Adrenal gland (tissue), 12 donors: ENCODE data around the gene METTL13. TPM values are rescaled to one million over a fixed set of nuclear protein-coding genes. Genes with fewer than 3 reads are reported as not detected.

Experiments used
- DNase-seq, 7 donors: peaks; one replicate each; pipeline ENCODE4 v3.0.0-alpha.2; 2019 to 2020
- H3K27ac ChIP-seq, 5 donors: fragments of 200-600 bp; sonication (generic) in 4 of 5; 1 replicate in 3 of 5; 2 replicates in 2 of 5; pipeline versions ENCODE4 v1.5.1 to v1.8.0; 2016 to 2020; ENCODE audit warnings: mild to moderate bottlenecking in 1 of 5
- H3K27me3 ChIP-seq: fragments of 200-600 bp; 2 replicates; pipeline ENCODE4 v1.8.0; 2021
- H3K36me3 ChIP-seq, 2 donors: fragments of 200-600 bp; replicated peaks in 1 of 2; 1 replicate in 1 of 2; 2 replicates in 1 of 2; pipeline versions ENCODE4 v1.5.1 to v1.8.0; 2018 to 2022
- H3K4me1 ChIP-seq, 2 donors: fragments of 200-600 bp; replicated peaks in 1 of 2; 1 replicate in 1 of 2; 2 replicates in 1 of 2; pipeline versions ENCODE4 v1.5.1 to v1.8.0; 2018 to 2021
- H3K4me3 ChIP-seq, 4 donors: fragments of 200-600 bp; sonication (generic) in 3 of 4; one replicate each; pipeline ENCODE4 v1.5.1; 2016 to 2018
- H3K9me3 ChIP-seq, 3 donors: fragments of 200-600 bp; sonication (generic) in 1 of 3; replicated peaks in 1 of 3; 1 replicate in 2 of 3; 2 replicates in 1 of 3; pipeline versions ENCODE4 v1.5.1 to v1.8.0; 2016 to 2021
- POLR2A ChIP-seq, 2 donors: fragments of 450-650 bp; IDR thresholded peaks; one replicate each; pipeline ENCODE4 v1.6.1; 2017; ENCODE audit warnings: antibody characterized with exemption in 2 of 2, mild to moderate bottlenecking in 2 of 2, moderate library complexity in 1 of 2
- WGBS, 4 donors: extraction: QIAGEN DNeasy Blood & Tissue Kit in 2 of 4; methylation state at CpG; one replicate each; pipeline versions ENCODE4 v1.1.5 to v1.1.7; 2013 to 2017; 5-methylcytosine and 5-hydroxymethylcytosine counted together
- intact Hi-C, 2 donors: fragments of 100-400 bp; cut with DNase I; formaldehyde crosslinking; loops; one replicate each; pipeline versions ENCODE4 v1.14.1 to v1.15.0; 2022 to 2023
- polyA plus RNA-seq, 3 donors: library from polyadenylated mRNA; stranded (reverse); fragments of 200-250 nt in 2 of 3; fragments of 350-450 nt in 1 of 3; fragmentation: Illumina TruSeq in 1 of 3; extraction: RNeasy Lipid Tissue Mini Kit (QIAGEN cat#74804) in 1 of 3; gene quantifications; one replicate each; pipeline ENCODE4 v1.2.3, GENCODE V29; 2013 to 2014
- total RNA-seq, 9 donors: library from RNA; depleted of rRNA in 4 of 9; stranded (reverse); fragments of >200 nt in 4 of 9; fragments of 120-200 nt in 1 of 9; fragmentation: NEBNext Ultra II Directional in 1 of 9; extraction: Animal tissue kit (Norgen Biotek cat#: 25700) in 1 of 9; gene quantifications; one replicate each; pipeline versions ENCODE4 v1.1.0 to v1.2.4, GENCODE V29; 2013 to 2023
- TF ChIP-seq, protein P1 (sequence below), 6 experiments: fragments of 450-650 bp in 4 of 6; fragments of 200-600 bp in 2 of 6; sonication (generic) in 1 of 6; IDR thresholded peaks; 1 replicate in 5 of 6; 2 replicates in 1 of 6; pipeline versions ENCODE4 v1.5.1 to v1.8.0; 2016 to 2021; ENCODE audit warnings: antibody characterized with exemption in 6 of 6, mild to moderate bottlenecking in 2 of 6, moderate library complexity in 1 of 6
- donor health status: healthy with polysubstance abuse.
- donor health status: Bipolar disorder and iron deficiency.
- donor health status: DM: yes; HTN: yes; CAD: no.
- donor health status: DM: no; HTN: no; CAD: no.
- donor health status: DM: no; HTN: no; CAD: no.
- donor health status: DM: yes; HTN: yes; CAD: no.

The METTL13 gene
- total and polyA plus RNA-seq, 12 donors, result 9.6 to 38.3 (median 29.6) TPM

DNA sequence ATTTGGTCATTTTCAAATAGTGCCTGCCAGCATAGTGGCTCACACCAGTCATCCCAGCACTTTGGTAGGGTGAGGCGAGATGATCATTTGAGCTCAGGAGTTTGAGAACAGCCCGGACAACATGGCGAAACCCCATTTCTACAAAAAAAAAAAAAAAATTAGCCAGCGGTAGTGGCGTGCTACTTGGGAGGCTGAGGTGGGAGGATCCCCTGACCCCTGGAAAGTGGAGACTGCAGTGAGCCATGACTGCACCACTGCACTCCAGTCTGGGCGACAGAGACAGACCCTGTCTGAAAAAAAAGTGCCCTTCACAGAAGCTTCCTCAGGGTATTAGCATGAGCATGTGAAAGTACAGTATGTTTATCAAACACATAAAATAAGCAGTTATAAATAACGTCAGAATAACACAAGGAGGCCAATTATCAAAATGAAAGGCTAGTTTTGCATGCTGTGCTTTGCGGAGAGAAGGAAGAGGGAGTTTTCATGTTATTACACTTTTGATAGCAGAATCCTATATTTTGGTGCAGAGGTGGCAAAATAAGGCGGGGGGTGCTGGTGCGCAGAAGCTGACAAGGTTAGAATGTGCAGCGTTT, 781 bp upstream of the METTL13 start:
- peaks cover 0 to 19% of the 10 kb centered on the region in 2 donors for H3K36me3 ChIP-seq
- peak overlapping the region in 2 of 4 donors; percentile 21 to 56 for H3K4me3 ChIP-seq
- no peaks in the 10 kb centered on the region for H3K9me3 ChIP-seq
- intact Hi-C loops, result no loop called here
- peak in 1 of 7 donors; percentile 32 for DNase-seq
- 25 to 39% (median 27%) methylated on average over 11 of the region's 11 CpGs for WGBS, 4 donors
- TF ChIP-seq, protein P1, sequence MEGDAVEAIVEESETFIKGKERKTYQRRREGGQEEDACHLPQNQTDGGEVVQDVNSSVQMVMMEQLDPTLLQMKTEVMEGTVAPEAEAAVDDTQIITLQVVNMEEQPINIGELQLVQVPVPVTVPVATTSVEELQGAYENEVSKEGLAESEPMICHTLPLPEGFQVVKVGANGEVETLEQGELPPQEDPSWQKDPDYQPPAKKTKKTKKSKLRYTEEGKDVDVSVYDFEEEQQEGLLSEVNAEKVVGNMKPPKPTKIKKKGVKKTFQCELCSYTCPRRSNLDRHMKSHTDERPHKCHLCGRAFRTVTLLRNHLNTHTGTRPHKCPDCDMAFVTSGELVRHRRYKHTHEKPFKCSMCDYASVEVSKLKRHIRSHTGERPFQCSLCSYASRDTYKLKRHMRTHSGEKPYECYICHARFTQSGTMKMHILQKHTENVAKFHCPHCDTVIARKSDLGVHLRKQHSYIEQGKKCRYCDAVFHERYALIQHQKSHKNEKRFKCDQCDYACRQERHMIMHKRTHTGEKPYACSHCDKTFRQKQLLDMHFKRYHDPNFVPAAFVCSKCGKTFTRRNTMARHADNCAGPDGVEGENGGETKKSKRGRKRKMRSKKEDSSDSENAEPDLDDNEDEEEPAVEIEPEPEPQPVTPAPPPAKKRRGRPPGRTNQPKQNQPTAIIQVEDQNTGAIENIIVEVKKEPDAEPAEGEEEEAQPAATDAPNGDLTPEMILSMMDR (IDR thresholded peaks at IDR 0.05), result peak in 1 of 6 experiments; percentile 11
- no peak for TF ChIP-seq POLR2A (IDR thresholded peaks at IDR 0.05)
- peaks cover 4 to 33% of the 10 kb centered on the region in 2 donors for H3K4me1 ChIP-seq
- peak overlapping the region; percentile 8 to 92 (median 91) for H3K27ac ChIP-seq
- no peaks in the 10 kb centered on the region for H3K27me3 ChIP-seq

DNA sequence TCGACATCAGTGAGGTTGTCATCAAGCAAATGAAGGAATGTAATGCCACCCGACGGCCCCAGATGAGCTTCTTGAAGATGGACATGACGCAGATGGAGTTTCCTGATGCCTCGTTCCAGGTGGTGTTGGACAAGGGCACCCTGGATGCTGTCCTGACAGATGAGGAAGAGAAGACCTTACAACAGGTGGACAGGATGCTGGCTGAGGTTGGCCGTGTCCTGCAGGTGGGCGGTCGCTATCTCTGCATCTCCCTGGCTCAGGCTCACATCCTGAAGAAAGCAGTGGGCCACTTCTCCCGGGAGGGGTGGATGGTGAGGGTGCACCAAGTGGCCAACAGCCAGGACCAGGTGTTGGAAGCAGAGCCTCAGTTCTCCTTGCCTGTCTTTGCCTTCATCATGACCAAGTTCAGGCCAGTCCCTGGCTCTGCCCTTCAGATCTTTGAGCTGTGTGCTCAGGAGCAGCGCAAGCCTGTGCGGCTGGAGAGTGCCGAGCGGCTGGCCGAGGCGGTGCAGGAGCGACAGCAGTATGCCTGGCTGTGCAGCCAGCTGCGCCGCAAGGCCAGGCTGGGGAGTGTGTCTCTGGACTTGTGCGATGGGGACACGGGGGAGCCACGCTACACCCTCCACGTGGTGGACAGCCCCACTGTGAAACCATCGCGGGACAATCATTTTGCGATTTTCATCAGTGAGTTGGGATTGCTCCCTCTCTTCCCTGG, 2.5 kb downstream of the METTL13 start:
- peaks cover 0 to 50% of the 10 kb centered on the region in 2 donors for H3K36me3 ChIP-seq
- H3K9me3 ChIP-seq, result no peaks in the 10 kb centered on the region
- DNase-seq, result no peak
- 92 to 96% (median 94%) methylated on average over 10 to 25 of the region's 25 CpGs for WGBS, 4 donors
- H3K4me3 ChIP-seq, result no peak overlapping the region
- no peaks in the 10 kb centered on the region for H3K27me3 ChIP-seq
- no peak overlapping the region for H3K27ac ChIP-seq
- peaks cover 4 to 37% of the 10 kb centered on the region in 2 donors for H3K4me1 ChIP-seq
- no peak for TF ChIP-seq POLR2A (IDR thresholded peaks at IDR 0.05)
- TF ChIP-seq, protein P1 (IDR thresholded peaks at IDR 0.05), result no peak
- intact Hi-C loops, result no loop called here

DNA sequence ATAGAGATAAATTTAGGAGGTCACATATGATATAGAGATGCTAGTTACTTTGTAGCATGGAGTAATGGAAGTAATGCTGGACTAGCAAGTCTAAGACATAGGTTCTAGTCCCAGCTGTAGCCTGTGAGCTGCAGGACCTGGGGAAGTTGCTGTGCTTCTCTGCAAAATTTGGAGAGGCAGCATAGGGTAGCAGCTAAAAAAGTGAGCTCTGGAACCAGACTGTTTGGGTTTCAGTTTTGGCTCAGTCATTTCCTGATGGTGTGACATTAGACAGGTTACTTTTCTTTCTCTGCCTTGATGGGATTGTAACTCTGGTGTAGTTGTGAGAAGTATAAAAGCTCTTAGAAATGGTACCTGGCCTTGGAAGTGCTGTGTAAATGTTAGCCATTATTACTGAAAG, 3.3 kb downstream of the METTL13 start:
- peaks cover 0 to 56% of the 10 kb centered on the region in 2 donors for H3K36me3 ChIP-seq

DNA sequence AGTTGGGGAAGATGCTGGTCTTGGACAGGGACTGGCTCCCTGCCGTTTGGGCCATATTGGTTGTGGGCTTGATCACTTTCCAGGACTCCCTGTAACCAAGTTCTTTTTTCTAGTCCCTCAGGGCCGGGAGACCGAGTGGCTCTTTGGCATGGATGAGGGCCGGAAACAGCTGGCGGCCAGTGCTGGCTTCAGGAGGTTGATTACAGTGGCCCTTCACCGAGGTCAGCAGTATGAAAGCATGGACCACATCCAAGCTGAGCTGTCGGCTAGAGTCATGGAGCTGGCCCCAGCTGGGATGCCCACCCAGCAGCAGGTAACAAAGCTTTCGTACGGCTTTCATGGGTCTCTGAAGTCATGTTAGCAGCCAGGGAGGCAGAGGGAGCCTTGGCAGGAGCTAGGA, 4.3 kb downstream of the METTL13 start:
- TF ChIP-seq, protein P1 (IDR thresholded peaks at IDR 0.05), result no peak
- TF ChIP-seq POLR2A (IDR thresholded peaks at IDR 0.05), result no peak
- peak in 2 of 7 donors; percentile 32 to 60 for DNase-seq
- Histone ChIP-seq H3K27ac (no peak overlapping the region), H3K36me3 (peaks cover 0 to 66% of the 10 kb centered on the region in 2 donors), H3K4me1 (peaks cover 2 to 33% of the 10 kb centered on the region in 2 donors), H3K4me3 (no peak overlapping the region), H3K27me3 (no peaks in the 10 kb centered on the region), H3K9me3 (no peaks in the 10 kb centered on the region)
- intact Hi-C loops, result no loop called here
- WGBS, 4 donors, result 55 to 84% (median 73%) methylated on average over 2 to 9 of the region's 9 CpGs

More for the DNA sequence above, 3.3 kb downstream of the METTL13 start:
- H3K4me3 ChIP-seq, result no peak overlapping the region
- peaks cover 4 to 37% of the 10 kb centered on the region in 2 donors for H3K4me1 ChIP-seq
- TF ChIP-seq, protein P1 (IDR thresholded peaks at IDR 0.05), result no peak
- TF ChIP-seq POLR2A (IDR thresholded peaks at IDR 0.05), result no peak
- intact Hi-C loops, result no loop called here
- H3K27me3 ChIP-seq, result no peaks in the 10 kb centered on the region
- H3K27ac ChIP-seq, result no peak overlapping the region
- no peaks in the 10 kb centered on the region for H3K9me3 ChIP-seq
- no peak for DNase-seq
